Effector memory CD4-positive, alpha-beta T cell (primary cell): Measurements from ENCODE around the gene SIRPA.

ENCODE experiments used
- DNase-seq, 3 donors: peaks; one replicate each; pipeline ENCODE4 v3.0.0-alpha.2; 2020
- H3K27ac ChIP-seq: 2 replicates; pipeline ENCODE4 v1.7.0; 2013; ENCODE audit warnings: mild to moderate bottlenecking, low read length, moderate library complexity; ENCODE audit not compliant: insufficient read depth, poor library complexity, severe bottlenecking
- H3K27me3 ChIP-seq: replicated peaks from 2 replicates; pipeline ENCODE4 v1.7.0; 2013; ENCODE audit warnings: mild to moderate bottlenecking, low read length; ENCODE audit not compliant: insufficient read depth, control insufficient read depth, poor library complexity, severe bottlenecking
- H3K36me3 ChIP-seq: 2 replicates; pipeline ENCODE4 v1.7.0; 2013; ENCODE audit warnings: mild to moderate bottlenecking, low read length, moderate library complexity; ENCODE audit not compliant: control insufficient read depth, insufficient read depth
- H3K4me1 ChIP-seq: 2 replicates; pipeline ENCODE4 v1.7.0; 2013; ENCODE audit warnings: low read length, mild to moderate bottlenecking; ENCODE audit not compliant: control insufficient read depth, insufficient read depth, poor library complexity, severe bottlenecking
- H3K4me3 ChIP-seq: 2 replicates; pipeline ENCODE4 v1.7.0; 2013; ENCODE audit warnings: low read length, low read depth, mild to moderate bottlenecking; ENCODE audit not compliant: insufficient read depth, poor library complexity, severe bottlenecking
- H3K9me3 ChIP-seq: 2 replicates; pipeline ENCODE4 v1.7.0; 2013; ENCODE audit warnings: mild to moderate bottlenecking, low read length, moderate library complexity; ENCODE audit not compliant: control insufficient read depth

Gene SIRPA

DNA sequence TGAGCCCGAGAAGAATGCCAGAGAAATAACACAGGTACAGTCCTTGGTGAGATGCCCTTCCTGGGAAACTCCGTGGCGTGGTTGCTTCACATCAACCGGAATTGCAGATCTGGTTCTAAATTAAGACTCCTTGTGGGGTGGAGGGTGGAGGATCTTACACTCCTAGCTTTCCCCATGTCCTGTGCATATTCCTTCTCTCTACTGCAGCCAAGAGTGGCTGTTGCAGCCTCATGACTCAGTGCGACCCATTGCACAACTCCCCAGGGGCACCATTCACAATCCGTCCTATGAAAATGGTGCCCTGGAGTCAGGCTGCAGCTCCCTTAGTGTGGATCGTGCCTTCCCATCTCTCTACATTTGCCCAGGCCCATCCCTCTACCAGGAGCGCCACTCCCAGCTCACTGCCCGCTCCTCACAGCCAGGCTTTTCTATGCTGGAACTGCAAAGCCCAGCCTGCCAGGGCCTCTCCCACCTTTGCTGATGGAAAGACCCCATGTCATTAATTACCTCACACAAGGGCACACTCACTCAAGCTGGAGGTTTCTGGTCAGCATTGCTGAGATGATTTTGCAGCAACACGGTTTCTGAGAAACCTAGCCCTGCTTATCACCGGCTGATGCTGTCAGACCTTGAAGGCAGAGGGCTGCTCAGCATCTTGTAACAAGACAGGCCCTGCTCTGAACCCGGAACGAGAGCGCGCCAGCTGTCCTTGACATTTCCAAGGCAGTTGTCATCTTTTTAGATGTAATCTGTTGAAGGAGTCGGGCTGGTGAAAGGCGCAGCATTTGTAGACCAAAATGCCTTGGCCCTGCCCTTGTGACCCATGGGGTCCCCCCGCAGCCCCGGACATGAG, 39.7 kb downstream of the SIRPA start:
- no peak for DNase-seq
- Histone ChIP-seq H3K27me3 (peaks cover 4% of the 10 kb centered on the region), H3K9me3 (no peaks in the 10 kb centered on the region), H3K36me3 (no peaks in the 10 kb centered on the region), H3K27ac (no peak overlapping the region), H3K4me3 (no peak overlapping the region), H3K4me1 (no peaks in the 10 kb centered on the region)

DNA sequence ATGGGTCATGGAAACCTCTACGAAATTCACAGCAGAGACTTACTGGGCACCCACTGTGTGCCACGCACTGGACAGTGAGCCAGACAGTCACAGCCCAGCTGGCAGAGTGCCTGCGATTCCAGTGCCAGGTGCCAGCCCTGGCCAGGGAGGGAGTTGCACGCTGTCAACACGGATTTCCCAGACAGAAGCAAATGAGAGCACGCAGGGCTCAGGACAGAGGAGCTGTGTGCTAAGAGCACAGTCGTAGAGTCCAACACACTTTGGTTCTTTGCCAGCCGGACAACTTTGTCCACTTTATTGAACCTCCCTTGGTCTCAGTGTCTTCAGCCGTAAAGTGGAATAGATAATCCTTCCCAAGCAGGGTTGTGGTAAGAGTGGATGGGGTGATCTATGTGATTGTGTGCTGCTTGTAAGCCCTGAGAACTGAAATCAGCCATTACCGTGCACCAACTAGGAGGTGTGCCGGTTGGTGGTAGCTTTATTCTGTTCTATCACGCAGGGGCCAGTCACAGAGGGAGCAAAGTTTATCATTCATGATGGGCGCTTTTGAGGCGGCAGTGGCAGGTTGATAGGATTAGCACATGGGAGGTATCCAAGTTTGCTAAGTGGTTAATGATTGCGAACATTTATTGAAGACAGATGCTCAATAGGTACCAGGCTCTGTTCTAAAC, 40.6 kb downstream of the SIRPA start:
- H3K4me1 ChIP-seq, result no peaks in the 10 kb centered on the region
- no peaks in the 10 kb centered on the region for H3K9me3 ChIP-seq
- no peak overlapping the region for H3K27ac ChIP-seq
- peaks cover 4% of the 10 kb centered on the region for H3K27me3 ChIP-seq
- no peak for DNase-seq
- no peak overlapping the region for H3K4me3 ChIP-seq
- H3K36me3 ChIP-seq, result no peaks in the 10 kb centered on the region

DNA sequence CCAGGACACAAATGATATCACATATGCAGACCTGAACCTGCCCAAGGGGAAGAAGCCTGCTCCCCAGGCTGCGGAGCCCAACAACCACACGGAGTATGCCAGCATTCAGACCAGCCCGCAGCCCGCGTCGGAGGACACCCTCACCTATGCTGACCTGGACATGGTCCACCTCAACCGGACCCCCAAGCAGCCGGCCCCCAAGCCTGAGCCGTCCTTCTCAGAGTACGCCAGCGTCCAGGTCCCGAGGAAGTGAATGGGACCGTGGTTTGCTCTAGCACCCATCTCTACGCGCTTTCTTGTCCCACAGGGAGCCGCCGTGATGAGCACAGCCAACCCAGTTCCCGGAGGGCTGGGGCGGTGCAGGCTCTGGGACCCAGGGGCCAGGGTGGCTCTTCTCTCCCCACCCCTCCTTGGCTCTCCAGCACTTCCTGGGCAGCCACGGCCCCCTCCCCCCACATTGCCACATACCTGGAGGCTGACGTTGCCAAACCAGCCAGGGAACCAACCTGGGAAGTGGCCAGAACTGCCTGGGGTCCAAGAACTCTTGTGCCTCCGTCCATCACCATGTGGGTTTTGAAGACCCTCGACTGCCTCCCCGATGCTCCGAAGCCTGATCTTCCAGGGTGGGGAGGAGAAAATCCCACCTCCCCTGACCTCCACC, 42.2 kb downstream of the SIRPA start:
- Histone ChIP-seq H3K27ac (no peak overlapping the region), H3K9me3 (no peaks in the 10 kb centered on the region), H3K4me3 (no peak overlapping the region), H3K27me3 (no peaks in the 10 kb centered on the region), H3K36me3 (no peaks in the 10 kb centered on the region), H3K4me1 (no peaks in the 10 kb centered on the region)
- DNase-seq, result no peak

DNA sequence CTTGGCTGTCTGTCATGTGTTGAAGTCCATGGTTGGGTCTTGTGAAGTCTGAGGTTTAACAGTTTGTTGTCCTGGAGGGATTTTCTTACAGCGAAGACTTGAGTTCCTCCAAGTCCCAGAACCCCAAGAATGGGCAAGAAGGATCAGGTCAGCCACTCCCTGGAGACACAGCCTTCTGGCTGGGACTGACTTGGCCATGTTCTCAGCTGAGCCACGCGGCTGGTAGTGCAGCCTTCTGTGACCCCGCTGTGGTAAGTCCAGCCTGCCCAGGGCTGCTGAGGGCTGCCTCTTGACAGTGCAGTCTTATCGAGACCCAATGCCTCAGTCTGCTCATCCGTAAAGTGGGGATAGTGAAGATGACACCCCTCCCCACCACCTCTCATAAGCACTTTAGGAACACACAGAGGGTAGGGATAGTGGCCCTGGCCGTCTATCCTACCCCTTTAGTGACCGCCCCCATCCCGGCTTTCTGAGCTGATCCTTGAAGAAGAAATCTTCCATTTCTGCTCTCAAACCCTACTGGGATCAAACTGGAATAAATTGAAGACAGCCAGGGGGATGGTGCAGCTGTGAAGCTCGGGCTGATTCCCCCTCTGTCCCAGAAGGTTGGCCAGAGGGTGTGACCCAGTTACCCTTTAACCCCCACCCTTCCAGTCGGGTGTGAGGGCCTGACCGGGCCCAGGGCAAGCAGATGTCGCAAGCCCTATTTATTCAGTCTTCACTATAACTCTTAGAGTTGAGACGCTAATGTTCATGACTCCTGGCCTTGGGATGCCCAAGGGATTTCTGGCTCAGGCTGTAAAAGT, 43.5 kb downstream of the SIRPA start:
- Histone ChIP-seq H3K4me3 (no peak overlapping the region), H3K27me3 (no peaks in the 10 kb centered on the region), H3K36me3 (no peaks in the 10 kb centered on the region), H3K27ac (no peak overlapping the region), H3K4me1 (no peaks in the 10 kb centered on the region), H3K9me3 (no peaks in the 10 kb centered on the region)
- no peak for DNase-seq

DNA sequence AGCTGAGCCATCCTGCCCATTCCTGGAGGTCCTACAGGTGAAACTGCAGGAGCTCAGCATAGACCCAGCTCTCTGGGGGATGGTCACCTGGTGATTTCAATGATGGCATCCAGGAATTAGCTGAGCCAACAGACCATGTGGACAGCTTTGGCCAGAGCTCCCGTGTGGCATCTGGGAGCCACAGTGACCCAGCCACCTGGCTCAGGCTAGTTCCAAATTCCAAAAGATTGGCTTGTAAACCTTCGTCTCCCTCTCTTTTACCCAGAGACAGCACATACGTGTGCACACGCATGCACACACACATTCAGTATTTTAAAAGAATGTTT, 44.0 kb downstream of the SIRPA start:
- Histone ChIP-seq H3K36me3 (no peaks in the 10 kb centered on the region), H3K9me3 (no peaks in the 10 kb centered on the region), H3K27me3 (no peaks in the 10 kb centered on the region), H3K4me1 (no peaks in the 10 kb centered on the region), H3K27ac (no peak overlapping the region), H3K4me3 (no peak overlapping the region)
- no peak for DNase-seq

DNA sequence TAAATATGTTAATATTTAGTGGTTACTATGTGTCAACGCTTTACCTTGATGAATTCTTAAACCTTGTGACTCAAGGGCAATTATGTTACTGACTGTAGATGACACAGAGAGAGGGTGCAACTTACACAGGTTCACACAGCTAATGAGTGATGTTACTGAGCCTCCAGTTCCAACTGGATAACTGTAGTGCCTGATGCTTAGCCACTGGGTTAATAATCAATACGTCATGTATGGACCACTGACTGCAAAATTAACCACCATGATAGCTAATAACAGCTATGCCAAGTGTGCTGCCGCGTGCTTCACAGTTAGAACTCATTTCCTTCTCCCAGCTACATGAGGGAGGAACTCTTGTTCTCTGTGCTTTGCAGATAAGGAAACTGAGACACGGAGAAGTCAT, 45.4 kb downstream of the SIRPA start:
- Histone ChIP-seq H3K9me3 (no peaks in the 10 kb centered on the region), H3K27ac (no peak overlapping the region), H3K36me3 (no peaks in the 10 kb centered on the region), H3K4me3 (no peak overlapping the region), H3K27me3 (no peaks in the 10 kb centered on the region), H3K4me1 (no peaks in the 10 kb centered on the region)
- no peak for DNase-seq

DNA sequence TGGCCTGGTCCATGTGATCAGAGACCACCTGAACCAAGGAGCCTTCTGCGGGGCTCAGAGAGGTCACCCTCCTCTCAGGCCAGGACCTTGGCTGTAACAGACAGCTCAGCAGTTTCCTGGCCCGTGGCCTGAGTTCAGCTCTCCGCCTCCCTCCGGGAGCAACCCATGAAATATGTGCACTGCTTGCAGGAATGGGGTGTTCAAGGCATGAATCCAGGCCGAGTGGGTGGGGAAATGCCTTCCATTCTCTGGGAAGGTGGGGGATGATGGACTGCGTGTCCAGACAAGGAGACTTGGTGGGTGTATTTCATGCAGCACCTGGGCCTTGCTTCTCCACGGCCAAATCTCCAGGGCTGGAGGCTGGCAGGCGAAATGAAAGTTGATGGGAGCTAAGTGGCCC, 46.0 kb downstream of the SIRPA start:
- DNase-seq, result no peak
- H3K27ac ChIP-seq, result no peak overlapping the region
- H3K27me3 ChIP-seq, result no peaks in the 10 kb centered on the region
- no peaks in the 10 kb centered on the region for H3K9me3 ChIP-seq
- no peaks in the 10 kb centered on the region for H3K36me3 ChIP-seq
- H3K4me3 ChIP-seq, result no peak overlapping the region
- H3K4me1 ChIP-seq, result no peaks in the 10 kb centered on the region

DNA sequence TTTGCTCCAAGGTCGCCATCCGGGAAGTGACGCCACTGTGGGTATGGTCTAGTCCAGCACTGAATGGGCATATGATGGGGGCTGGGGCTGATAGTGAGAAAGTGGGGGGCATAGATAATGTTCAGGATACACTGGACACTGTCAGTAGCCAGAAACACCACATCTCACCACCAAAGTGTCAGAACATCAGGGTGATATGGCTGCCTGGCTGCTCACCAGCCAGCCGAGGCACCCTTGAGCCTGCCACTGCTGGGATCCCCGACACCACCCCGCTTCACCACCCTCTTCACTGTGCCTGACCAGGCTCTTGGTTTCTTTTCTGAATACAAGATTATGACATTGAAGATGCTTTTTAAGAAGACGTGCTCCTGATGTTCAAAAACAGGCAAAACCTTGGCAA, 46.9 kb downstream of the SIRPA start:
- Histone ChIP-seq H3K9me3 (no peaks in the 10 kb centered on the region), H3K27me3 (no peaks in the 10 kb centered on the region)
- DNase-seq, result no peak

DNA sequence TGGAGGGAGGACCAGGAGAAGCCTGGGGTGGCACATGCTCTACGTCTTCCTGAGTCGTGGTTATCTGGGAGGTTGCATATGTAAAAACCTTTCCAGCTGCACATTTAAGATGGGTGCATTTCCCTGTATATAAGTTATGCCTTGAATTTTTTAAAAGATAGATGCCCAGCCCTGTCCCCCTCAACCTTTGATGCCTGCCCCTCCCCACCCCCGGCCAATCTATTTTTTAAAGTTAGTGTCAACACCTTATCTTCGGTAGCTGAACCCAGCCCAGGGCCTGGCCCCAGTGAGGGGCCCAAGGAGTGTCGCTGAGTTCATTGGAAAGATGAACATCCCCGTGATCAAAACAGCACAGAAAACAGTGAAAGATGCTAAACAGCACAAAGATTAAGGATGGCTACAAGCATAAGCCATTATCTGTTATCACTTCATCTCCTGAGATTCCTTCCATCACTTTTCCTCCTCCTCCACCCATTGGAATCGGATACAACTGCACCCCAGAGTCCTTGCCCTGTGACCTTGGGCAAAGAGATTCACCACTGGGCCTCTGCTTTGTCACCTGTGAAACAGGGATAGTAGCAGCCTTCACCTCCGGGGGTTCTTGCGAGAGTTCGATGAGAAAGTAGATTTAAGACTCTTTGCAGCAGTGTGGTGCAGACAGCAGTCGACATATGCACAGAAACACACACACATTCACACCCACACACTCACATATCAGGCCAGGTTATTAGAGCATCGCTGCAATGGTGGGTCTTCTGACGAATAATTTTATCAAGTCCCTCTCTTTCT, 47.5 kb downstream of the SIRPA start:
- no peak for DNase-seq
- no peaks in the 10 kb centered on the region for H3K36me3 ChIP-seq
- H3K9me3 ChIP-seq, result no peaks in the 10 kb centered on the region
- no peaks in the 10 kb centered on the region for H3K27me3 ChIP-seq
- no peak overlapping the region for H3K27ac ChIP-seq
- no peaks in the 10 kb centered on the region for H3K4me1 ChIP-seq
- no peak overlapping the region for H3K4me3 ChIP-seq

More for the DNA sequence above, 46.9 kb downstream of the SIRPA start:
- Histone ChIP-seq H3K27ac (no peak overlapping the region), H3K36me3 (no peaks in the 10 kb centered on the region), H3K4me3 (no peak overlapping the region), H3K4me1 (no peaks in the 10 kb centered on the region)
